Adrenal gland (tissue), 12 donors: ENCODE data around the gene SLC6A3. TPM values are rescaled to one million over a fixed set of nuclear protein-coding genes. Genes with fewer than 3 reads are reported as not detected.

ENCODE experiments used
- DNase-seq, 7 donors: peaks; one replicate each; pipeline ENCODE4 v3.0.0-alpha.2; 2019 to 2020
- H3K27ac ChIP-seq, 5 donors: fragments of 200-600 bp; sonication (generic) in 4 of 5; 1 replicate in 3 of 5; 2 replicates in 2 of 5; pipeline versions ENCODE4 v1.5.1 to v1.8.0; 2016 to 2020; ENCODE audit warnings: mild to moderate bottlenecking in 1 of 5
- H3K27me3 ChIP-seq: fragments of 200-600 bp; 2 replicates; pipeline ENCODE4 v1.8.0; 2021
- H3K36me3 ChIP-seq, 2 donors: fragments of 200-600 bp; replicated peaks in 1 of 2; 1 replicate in 1 of 2; 2 replicates in 1 of 2; pipeline versions ENCODE4 v1.5.1 to v1.8.0; 2018 to 2022
- H3K4me1 ChIP-seq, 2 donors: fragments of 200-600 bp; replicated peaks in 1 of 2; 1 replicate in 1 of 2; 2 replicates in 1 of 2; pipeline versions ENCODE4 v1.5.1 to v1.8.0; 2018 to 2021
- H3K4me3 ChIP-seq, 4 donors: fragments of 200-600 bp; sonication (generic) in 3 of 4; one replicate each; pipeline ENCODE4 v1.5.1; 2016 to 2018
- H3K9me3 ChIP-seq, 3 donors: fragments of 200-600 bp; sonication (generic) in 1 of 3; replicated peaks in 1 of 3; 1 replicate in 2 of 3; 2 replicates in 1 of 3; pipeline versions ENCODE4 v1.5.1 to v1.8.0; 2016 to 2021
- POLR2A ChIP-seq, 2 donors: fragments of 450-650 bp; IDR thresholded peaks; one replicate each; pipeline ENCODE4 v1.6.1; 2017; ENCODE audit warnings: antibody characterized with exemption in 2 of 2, mild to moderate bottlenecking in 2 of 2, moderate library complexity in 1 of 2
- WGBS, 4 donors: extraction: QIAGEN DNeasy Blood & Tissue Kit in 2 of 4; methylation state at CpG; one replicate each; pipeline versions ENCODE4 v1.1.5 to v1.1.7; 2013 to 2017; 5-methylcytosine and 5-hydroxymethylcytosine counted together
- intact Hi-C, 2 donors: fragments of 100-400 bp; cut with DNase I; formaldehyde crosslinking; loops; one replicate each; pipeline versions ENCODE4 v1.14.1 to v1.15.0; 2022 to 2023
- polyA plus RNA-seq, 3 donors: library from polyadenylated mRNA; stranded (reverse); fragments of 200-250 nt in 2 of 3; fragments of 350-450 nt in 1 of 3; fragmentation: Illumina TruSeq in 1 of 3; extraction: RNeasy Lipid Tissue Mini Kit (QIAGEN cat#74804) in 1 of 3; gene quantifications; one replicate each; pipeline ENCODE4 v1.2.3, GENCODE V29; 2013 to 2014
- total RNA-seq, 9 donors: library from RNA; depleted of rRNA in 4 of 9; stranded (reverse); fragments of >200 nt in 4 of 9; fragments of 120-200 nt in 1 of 9; fragmentation: NEBNext Ultra II Directional in 1 of 9; extraction: Animal tissue kit (Norgen Biotek cat#: 25700) in 1 of 9; gene quantifications; one replicate each; pipeline versions ENCODE4 v1.1.0 to v1.2.4, GENCODE V29; 2013 to 2023
- TF ChIP-seq, protein P1 (sequence below), 6 experiments: fragments of 450-650 bp in 4 of 6; fragments of 200-600 bp in 2 of 6; sonication (generic) in 1 of 6; IDR thresholded peaks; 1 replicate in 5 of 6; 2 replicates in 1 of 6; pipeline versions ENCODE4 v1.5.1 to v1.8.0; 2016 to 2021; ENCODE audit warnings: antibody characterized with exemption in 6 of 6, mild to moderate bottlenecking in 2 of 6, moderate library complexity in 1 of 6
- donor health status: healthy with polysubstance abuse.
- donor health status: Bipolar disorder and iron deficiency.
- donor health status: DM: yes; HTN: yes; CAD: no.
- donor health status: DM: no; HTN: no; CAD: no.
- donor health status: DM: no; HTN: no; CAD: no.
- donor health status: DM: yes; HTN: yes; CAD: no.

SLC6A3 gene
- total and polyA plus RNA-seq, 12 donors = 0.10 TPM; not detected in 11

DNA sequence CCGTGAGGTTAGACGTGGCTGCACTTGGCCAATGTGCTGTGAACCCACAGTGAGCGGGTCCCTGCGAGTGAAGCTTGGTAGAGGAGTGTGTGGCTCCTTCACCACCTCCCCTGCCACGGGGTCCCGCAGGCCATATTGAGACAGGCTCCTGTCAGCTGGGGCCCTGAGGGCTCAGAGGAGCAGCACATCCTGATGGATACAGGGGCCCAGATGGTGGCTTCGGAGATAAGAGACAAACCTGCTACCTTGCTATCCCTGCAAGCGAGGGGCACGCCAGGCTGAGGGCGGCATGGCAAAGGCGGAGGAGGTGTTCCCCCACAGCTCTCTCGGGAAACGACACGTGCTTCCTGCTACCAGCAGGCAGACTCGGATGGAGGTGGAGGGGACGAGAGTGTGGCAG is 33.1 kb downstream of the SLC6A3 start:
- Histone ChIP-seq H3K36me3 (no peaks in the 10 kb centered on the region), H3K4me3 (no peak overlapping the region), H3K4me1 (no peaks in the 10 kb centered on the region), H3K27me3 (peaks cover 3% of the 10 kb centered on the region), H3K27ac (no peak overlapping the region), H3K9me3 (no peaks in the 10 kb centered on the region)
- 56 to 60% (median 57%) methylated on average over 13 to 16 of the region's 16 CpGs for WGBS, 4 donors
- DNase-seq = no peak
- intact Hi-C loops = no loop called here
- TF ChIP-seq, protein P1, sequence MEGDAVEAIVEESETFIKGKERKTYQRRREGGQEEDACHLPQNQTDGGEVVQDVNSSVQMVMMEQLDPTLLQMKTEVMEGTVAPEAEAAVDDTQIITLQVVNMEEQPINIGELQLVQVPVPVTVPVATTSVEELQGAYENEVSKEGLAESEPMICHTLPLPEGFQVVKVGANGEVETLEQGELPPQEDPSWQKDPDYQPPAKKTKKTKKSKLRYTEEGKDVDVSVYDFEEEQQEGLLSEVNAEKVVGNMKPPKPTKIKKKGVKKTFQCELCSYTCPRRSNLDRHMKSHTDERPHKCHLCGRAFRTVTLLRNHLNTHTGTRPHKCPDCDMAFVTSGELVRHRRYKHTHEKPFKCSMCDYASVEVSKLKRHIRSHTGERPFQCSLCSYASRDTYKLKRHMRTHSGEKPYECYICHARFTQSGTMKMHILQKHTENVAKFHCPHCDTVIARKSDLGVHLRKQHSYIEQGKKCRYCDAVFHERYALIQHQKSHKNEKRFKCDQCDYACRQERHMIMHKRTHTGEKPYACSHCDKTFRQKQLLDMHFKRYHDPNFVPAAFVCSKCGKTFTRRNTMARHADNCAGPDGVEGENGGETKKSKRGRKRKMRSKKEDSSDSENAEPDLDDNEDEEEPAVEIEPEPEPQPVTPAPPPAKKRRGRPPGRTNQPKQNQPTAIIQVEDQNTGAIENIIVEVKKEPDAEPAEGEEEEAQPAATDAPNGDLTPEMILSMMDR (IDR thresholded peaks at IDR 0.05) = no peak
- TF ChIP-seq POLR2A (IDR thresholded peaks at IDR 0.05) = no peak

DNA sequence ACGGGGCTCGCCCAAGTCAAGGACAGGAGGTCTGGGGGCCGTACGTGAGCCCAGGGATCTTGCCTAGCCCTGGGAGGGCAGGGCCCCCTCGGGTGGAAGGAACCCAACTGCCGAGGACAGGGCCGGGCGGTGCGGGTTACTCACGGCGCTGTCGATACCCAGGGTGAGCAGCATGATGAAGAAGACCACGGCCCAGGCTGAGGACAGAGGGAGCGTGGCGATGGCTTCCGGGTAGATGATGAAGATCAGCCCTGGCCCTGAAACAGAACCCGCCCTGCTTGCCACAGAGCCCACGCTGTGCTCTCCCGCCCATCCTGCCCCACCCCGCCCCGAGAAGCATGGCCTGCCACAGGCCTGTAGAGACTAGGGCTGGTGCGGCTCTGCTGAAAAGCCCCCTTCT is 34.1 kb downstream of the SLC6A3 start:
- Histone ChIP-seq H3K9me3 (no peaks in the 10 kb centered on the region), H3K27ac (no peak overlapping the region), H3K27me3 (peaks cover 3% of the 10 kb centered on the region), H3K36me3 (no peaks in the 10 kb centered on the region), H3K4me3 (no peak overlapping the region), H3K4me1 (no peaks in the 10 kb centered on the region)
- intact Hi-C loops = no loop called here
- no peak for DNase-seq
- WGBS, 4 donors = 80 to 82% (median 81%) methylated on average over 2 to 22 of the region's 22 CpGs
- no peak for TF ChIP-seq POLR2A (IDR thresholded peaks at IDR 0.05)
- TF ChIP-seq, protein P1 (IDR thresholded peaks at IDR 0.05) = no peak

DNA sequence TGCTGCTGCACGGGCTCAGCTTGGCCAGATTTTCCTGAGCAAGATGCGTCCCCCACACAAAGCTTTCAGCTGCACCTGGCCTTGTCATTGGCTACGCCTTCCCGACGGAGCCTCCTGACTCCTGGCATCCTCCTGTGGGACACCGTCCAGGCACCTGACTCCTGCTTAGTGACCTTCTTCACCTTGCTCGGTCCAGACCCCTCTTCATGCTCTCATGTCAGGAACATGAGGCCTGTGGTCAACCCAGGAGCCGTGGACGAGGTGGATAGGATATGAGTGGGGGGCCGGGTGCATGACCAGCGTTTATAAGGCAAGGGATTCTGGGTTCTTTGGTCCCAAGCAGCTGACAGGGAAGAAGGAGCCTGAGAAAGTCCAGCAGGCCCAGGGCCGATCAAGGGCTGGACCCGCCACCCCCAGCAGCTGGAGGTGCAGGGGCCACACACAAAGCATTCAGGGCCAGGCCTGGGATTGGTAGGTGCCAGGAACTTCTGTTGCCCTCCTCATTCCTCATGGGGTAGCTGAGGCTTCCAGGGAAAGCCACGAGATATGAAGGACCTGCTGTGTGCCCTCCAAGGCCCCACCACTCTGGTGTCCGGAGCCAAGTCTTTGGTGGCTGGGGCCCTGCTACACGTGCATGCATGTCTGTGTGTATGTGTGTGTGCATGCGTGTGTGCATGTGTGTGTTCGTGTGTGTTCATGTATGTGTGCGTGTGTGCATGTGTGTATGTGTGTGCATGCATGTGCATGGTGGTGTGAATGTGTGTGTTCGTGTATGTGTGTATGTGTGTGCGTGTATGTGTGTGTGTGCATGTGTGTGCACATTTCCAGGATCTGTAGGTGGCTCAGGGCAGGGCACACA is 34.9 kb downstream of the SLC6A3 start:
- Histone ChIP-seq H3K4me1 (no peaks in the 10 kb centered on the region), H3K36me3 (no peaks in the 10 kb centered on the region), H3K27me3 (peaks cover 3% of the 10 kb centered on the region), H3K4me3 (no peak overlapping the region), H3K9me3 (no peaks in the 10 kb centered on the region), H3K27ac (no peak overlapping the region)
- DNase-seq = no peak
- WGBS, 4 donors = 73 to 82% (median 79%) methylated on average over 15 to 21 of the region's 21 CpGs
- TF ChIP-seq, protein P1 (IDR thresholded peaks at IDR 0.05) = no peak
- TF ChIP-seq POLR2A (IDR thresholded peaks at IDR 0.05) = no peak
- intact Hi-C loops = no loop called here

DNA sequence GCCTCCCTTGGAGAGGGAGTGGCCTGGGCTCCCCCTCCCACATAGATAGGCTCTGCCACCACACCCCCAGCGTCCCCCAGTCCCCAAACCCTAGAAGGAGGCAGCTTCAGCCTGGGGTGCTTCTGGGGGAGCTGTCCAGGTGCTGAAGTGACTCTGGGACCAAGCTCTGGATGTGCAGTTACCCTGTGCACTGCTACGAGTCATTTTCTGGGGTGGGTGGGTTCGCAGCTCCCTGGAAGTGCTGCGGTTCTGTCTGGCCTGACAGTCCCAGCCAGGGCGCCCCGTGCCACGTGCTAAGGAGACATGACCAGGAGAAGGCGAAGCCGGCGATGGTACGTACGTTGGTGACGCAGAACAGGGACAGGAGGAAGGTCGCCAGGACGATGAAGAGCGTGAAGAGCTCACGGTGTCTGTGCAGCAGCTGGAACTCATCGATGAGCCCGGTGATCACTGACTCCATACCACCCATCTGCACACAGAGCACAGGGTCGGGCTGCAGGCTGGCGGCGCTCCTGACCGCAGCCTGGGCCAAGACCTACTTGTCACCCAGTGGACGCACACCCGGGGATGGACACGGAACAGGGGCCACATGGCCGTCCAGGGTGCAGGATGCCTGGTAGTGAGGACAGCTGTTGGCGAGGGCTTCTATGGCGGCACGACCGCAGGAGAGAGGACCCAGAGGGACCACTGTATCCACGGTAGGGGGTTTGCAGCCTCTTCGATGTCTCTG is 35.7 kb downstream of the SLC6A3 start:
- DNase-seq = no peak
- TF ChIP-seq, protein P1 (IDR thresholded peaks at IDR 0.05) = no peak
- no peak for TF ChIP-seq POLR2A (IDR thresholded peaks at IDR 0.05)
- Histone ChIP-seq H3K4me3 (no peak overlapping the region), H3K36me3 (no peaks in the 10 kb centered on the region), H3K27me3 (peaks cover 3% of the 10 kb centered on the region), H3K9me3 (no peaks in the 10 kb centered on the region), H3K27ac (no peak overlapping the region), H3K4me1 (no peaks in the 10 kb centered on the region)
- intact Hi-C loops = no loop called here
- 67 to 77% (median 70%) methylated on average over 21 to 33 of the region's 33 CpGs for WGBS, 4 donors
